Inflammatory macrophage treated with lipopolysaccharide for 4 hours (primary cell): ENCODE results near the gene AHNAK2.
"Not testable (repeated sequence)": the region's sequence is repeated elsewhere in the genome, so short reads cannot be mapped to it uniquely, and the experiment has no call there.

Source experiments
- DNase-seq: peaks from one replicate; pipeline ENCODE4 v3.0.0-alpha.2; 2020

The AHNAK2 gene

DNA sequence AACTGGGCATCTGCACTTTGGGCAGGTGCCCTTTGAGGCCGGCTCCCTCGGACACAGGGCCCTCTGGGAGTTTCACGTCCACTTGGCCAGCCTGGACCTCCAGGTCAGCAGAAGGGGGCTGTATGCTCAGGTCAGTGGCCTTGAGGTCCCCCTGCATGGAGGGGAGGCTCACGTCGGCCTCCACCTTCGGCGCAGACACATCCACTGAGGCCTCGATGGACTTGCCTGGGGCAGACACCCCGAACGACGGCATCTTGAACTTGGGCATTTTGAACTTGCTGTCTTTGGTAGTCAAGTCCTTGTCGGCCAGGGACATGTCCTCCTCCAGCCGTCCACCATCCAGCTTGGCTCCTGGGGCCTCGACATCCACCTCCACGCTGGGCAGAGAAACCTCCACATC lies 27.5 kb downstream of the AHNAK2 start:
- not testable (repeated sequence) for DNase-seq

DNA sequence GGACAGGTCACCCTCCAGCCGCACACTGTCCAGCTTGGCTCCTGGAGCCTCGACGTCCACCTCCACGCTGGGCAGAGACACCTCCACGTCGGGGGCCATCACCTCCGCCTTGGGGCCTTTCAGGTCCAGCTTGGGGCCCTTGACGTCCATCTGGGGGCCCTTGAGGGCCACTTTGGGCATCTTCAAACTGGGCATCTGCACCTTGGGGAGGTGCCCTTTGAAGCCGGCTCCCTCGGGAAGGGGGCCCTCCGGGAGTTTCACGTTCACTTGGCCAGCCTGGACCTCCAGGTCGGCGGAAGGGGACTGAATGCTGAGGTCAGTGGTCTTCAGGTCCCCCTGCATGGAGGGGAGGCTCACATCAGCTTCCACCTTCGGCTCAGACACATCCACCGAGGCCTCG lies 28.2 kb downstream of the AHNAK2 start:
- DNase-seq, result no peak

DNA sequence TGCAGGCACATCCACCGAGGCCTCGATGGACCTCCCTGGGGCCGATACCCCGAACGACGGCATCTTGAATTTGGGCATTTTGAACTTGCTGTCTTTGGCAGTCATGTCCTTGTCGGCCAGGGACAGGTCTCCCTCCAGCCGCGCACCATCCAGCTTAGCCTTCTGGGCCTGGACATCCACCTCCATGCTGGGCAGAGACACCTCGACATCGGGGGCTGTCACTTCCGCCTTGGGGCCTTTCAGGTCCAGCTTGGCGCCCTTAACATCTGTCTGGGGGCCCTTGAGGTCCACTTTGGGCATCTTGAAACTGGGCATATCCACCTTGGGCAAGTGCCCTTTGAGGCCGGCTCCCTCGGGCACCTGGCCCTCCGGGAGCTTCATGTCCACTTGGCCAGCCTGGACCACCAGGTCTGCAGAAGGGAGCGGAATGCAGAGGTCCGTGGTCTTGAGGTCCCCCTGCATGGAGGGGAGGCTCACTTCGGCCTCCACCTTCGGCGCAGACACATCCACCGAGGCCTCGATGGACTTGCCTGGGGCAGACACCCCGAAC lies 28.7 kb downstream of the AHNAK2 start:
- DNase-seq, result not testable (repeated sequence)

DNA sequence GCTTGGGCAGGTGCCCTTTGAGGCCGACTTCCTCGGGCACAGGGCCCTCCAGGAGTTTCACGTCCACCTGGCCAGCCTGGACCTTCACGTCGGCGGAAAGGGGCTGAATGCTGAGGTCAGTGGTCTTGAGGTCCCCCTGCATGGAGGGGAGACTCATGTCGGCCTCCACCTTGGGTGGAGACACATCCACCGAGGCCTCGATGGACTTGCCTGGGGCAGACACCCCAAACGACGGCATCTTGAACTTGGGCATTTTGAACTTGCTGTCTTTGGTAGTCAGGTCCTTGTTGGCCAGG lies 29.5 kb downstream of the AHNAK2 start:
- no peak for DNase-seq

DNA sequence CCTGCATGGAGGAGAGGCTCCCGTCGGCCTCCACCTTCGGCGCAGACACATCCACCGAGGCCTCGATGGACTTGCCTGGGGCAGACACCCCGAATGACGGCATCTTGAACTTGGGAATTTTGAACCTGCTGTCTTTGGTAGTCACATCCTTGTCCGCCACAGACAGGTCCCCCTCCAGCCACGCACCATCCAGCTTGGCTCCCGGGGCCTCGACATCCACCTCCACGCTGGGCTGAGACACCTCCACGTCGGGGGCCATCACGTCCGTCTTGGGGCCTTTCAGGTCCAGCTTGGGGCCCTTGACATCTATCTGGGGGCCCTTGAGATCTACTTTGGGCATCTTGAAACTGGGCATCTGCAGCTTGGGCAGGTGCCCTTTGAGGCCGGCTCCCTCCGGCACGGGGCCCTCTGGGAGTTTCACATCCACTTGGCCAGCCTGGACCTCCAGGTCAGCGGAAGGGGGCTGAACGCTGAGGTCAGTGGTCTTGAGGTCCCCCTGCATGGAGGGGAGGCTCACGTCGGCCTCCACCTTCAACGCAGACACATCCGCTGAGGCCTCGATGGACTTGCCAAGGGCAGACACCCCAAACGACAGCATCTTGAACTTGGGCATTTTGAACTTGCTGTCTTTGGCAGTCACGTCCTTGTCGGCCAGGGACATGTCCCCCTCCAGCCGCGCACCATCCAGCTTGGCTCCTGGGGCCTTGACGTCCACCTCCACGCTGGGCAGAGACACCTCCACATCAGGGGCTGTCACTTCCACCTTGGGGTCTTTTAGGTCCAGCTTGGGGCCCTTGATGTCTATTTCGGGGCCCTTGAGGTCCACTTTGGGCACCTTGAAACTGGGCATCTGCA lies 30.1 kb downstream of the AHNAK2 start:
- not testable (repeated sequence) for DNase-seq

DNA sequence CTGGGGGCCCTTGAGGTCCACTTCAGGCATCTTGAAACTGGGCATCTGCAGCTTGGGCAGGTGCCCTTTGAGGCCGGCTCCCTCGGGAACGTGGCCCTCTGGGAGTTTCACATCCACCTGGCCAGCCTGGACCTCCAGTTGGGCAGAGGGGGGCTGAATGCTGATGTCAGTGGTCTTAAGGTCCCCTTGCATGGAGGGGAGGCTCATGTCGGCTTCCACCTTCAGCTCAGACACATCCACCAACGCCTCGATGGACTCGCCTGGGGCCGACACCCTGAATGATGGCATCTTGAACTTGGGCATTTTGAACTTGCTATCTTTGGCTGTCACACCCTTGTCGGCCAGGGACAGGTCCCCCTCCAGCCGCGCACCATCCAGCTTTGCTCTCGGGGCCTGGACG lies 31.0 kb downstream of the AHNAK2 start:
- not testable (repeated sequence) for DNase-seq

DNA sequence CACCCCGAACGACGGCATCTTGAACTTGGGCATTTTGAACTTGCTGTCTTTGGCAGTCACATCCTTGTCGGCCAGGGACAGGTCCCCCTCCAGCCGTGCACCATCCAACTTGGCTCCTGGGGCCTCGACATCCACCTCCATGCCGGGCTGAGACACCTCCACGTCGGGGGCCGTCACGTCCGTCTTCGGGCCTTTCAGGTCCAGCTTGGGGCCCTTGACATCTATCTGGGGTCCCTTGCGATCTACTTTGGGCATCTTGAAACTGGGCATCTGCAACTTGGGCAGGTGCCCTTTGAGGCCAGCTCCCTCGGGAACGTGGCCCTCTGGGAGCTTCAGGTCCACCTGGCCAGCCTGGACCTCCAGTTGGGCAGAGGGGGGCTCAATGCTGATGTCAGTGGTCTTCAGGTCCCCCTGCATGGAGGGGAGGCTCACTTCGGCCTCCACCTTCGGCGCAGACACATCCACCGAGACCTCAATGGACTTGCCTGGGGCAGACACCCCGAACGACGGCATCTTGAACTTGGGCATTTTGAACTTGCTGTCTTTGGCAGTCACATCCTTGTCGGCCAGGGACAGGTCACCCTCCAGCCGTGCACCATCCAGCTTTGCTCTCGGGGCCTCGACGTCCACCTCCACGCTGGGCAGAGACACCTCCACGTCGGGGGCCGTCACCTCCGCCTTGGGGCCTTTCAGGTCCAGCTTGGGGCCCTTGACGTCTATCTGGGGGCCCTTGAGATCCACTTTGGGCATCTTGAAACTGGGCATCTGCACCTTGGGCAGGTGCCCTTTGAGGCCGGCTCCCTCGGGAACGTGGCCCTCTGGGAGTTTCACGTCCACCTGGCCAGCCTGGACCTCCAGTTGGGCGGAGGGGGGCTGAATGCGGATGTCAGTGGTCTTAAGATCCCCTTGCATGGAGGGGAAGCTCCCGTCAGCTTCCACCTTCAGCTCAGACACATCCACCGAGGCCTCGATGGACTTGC lies 31.9 kb downstream of the AHNAK2 start:
- not testable (repeated sequence) for DNase-seq

DNA sequence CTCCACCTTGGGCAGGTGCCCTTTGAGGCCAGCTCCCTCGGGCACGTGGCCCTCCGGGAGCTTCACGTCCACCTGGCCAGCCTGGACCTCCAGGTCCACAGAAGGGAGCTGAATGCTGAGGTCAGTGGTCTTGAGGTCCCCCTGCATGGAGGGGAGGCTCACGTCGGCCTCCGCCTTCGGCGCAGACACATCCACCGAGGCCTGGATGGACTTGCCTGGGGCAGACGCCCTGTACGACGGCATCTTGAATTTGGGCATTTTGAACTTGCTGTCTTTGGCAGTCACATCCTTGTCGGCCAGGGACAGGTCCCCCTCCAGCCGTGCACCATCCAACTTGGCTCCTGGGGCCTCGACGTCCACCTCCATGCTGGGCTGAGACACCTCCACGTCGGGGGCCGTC lies 32.9 kb downstream of the AHNAK2 start:
- DNase-seq, result not testable (repeated sequence)

DNA sequence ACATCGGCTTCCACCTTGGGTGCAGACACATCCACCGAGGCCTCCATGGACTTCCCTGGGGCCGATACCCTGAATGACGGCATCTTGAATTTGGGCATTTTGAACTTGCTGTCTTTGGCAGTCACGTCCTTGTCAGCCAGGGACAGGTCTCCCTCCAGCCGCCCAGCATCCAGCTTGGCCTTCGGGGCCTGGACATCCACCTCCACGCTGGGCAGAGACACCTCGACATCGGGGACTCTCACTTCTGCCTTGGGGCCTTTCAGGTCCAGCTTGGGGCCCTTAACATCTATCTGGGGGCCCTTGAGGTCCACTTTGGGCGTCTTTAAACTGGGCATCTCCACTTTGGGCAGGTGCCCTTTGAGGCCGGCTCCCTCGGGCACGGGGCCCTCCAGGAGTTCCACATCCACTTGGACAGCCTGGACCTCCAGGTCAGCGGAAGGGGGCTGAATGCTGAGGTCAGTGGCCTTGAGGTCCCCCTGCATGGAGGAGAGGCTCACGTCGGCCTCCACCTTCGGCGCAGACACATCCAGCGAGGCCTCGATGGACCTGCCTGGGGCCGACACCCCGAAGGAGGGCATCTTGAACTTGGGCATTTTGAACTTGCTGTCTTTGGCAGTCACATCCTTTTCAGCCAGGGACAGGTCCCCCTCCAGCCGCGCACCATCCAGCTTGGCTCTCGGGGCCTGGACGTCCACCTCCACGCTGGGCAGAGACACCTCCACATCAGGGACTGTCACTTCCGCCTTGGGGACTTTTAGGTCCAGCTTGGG lies 33.6 kb downstream of the AHNAK2 start:
- DNase-seq, result not testable (repeated sequence)

DNA sequence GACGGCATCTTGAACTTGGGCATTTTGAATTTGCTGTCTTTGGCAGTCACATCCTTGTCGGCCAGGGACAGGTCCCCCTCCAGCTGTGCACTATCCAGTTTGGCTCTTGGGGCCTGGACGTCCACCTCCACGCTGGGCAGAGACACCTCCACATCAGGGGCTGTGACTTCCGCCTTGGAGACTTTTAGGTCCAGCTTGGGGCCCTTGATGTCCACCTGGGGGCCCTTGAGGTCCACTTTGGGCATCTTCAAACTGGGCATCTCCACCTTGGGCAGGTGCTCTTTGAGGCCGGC lies 34.2 kb downstream of the AHNAK2 start:
- DNase-seq, result not testable (repeated sequence)

DNA sequence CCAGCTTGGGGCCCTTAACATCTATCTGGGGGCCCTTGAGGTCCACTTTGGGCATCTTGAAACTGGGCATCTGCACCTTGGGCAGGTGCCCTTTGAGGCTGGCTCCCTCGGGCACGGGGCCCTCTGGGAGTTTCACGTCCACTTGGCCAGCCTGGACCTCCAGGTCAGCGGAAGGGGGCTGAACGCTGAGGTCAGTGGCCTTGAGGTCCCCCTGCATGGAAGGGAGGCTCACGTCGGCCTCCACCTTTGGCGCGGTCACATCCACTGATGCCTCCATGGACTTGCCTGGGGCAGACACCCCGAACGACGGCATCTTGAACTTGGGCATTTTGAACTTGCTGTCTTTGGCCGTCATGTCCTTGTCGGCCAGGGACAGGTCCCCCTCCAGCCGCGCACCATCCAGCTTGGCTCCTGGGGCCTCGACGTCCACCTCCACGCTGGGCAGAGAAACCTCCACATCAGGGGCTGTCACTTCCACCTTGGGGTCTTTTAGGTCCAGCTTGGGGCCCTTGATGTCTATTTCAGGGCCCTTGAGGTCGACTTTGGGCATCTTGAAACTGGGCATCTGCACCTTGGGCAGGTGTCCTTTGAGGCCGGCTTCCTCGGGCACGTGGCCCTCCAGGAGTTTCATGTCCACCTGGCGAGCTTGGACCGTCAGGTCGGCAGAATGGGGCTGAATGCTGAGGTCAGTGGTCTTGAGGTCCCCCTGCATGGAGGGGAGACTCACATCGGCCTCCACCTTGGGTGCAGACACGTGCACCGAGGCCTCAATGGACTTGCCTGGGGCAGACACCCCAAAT lies 34.8 kb downstream of the AHNAK2 start:
- not testable (repeated sequence) for DNase-seq

DNA sequence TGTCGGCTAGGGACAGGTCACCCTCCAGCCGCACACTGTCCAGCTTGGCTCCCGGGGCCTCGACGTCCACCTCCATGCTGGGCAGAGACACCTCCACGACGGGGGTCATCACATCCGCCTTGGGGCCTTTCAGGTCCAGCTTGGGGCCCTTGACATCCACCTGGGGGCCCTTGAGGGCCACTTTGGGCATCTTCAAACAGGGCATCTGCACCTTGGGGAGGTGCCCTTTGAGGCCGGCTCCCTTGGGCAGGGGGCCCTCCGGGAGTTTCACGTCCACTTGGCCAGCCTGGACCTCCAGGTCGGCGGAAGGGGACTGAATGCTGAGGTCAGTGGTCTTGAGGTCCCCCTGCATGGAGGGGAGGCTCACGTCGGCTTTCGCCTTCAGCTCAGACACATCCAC lies 35.6 kb downstream of the AHNAK2 start:
- DNase-seq, result no peak

DNA sequence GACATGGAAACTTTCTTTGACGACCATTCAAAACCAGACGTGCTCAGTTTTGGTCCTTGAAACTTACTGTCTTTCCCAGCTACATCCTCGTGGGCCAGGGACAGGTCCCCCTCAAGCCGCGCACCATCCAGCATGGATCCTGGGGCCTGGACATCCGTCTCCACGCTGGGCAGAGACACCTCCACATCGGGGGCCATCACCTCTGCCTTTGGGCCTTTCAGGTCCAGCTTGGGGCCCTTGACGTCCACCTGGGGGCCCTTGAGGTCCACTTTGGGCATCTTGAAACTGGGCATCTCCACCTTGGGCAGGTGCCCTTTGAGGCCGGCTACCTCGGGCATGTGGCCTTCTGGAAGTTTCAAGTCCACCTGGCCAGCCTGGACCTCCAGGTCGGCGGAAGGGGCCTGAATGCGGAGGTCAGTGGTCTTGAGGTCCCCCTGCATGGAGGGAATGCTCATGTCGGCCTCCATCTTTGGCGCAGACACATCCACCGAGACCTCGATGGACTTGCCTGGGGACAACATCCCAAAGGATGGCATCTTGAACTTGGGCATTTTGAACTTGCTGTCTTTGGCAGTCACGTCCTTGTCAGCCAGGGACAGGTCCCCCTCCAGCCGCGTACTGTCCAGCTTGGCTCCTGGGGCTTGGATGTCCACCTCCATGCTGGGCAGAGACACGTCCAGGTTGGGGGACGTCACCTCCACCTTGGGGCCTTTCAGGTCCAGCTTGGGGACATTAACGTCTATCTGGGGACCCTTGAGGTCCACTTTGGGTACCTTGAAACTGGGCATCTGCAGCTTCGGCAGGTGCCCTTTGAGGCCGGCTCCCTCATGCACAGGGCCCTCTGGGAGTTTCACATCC lies 36.4 kb downstream of the AHNAK2 start:
- no peak for DNase-seq

DNA sequence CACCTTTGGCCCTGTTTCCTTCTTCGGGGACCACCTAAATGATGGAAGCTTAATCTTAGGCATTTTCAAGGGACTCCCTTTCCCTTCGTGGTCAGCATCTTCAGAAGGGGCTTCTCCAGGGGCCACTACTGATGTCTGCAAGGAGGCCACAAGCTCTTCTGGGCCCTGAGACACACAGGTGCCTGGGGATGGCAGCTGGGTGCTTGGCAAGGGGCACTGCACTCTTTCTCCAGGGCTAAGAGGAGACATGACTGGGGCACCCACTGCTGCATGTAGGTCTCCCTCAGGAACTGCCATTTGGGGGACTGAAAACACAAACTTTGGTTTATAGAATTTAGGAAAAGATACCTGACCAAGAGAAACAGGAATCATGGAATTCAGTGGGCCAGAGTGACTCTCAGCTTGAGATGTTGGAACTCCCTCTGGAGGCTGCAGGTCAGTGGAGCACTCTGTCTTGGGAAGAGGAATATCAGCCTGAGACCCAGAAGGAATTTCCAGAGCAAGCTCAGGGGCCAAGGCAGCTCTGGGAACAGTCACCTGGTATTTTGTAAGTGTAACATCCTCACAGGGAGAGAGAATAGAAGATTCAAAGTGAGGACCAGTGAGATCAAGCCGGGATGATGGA lies 37.5 kb downstream of the AHNAK2 start:
- no peak for DNase-seq

DNA sequence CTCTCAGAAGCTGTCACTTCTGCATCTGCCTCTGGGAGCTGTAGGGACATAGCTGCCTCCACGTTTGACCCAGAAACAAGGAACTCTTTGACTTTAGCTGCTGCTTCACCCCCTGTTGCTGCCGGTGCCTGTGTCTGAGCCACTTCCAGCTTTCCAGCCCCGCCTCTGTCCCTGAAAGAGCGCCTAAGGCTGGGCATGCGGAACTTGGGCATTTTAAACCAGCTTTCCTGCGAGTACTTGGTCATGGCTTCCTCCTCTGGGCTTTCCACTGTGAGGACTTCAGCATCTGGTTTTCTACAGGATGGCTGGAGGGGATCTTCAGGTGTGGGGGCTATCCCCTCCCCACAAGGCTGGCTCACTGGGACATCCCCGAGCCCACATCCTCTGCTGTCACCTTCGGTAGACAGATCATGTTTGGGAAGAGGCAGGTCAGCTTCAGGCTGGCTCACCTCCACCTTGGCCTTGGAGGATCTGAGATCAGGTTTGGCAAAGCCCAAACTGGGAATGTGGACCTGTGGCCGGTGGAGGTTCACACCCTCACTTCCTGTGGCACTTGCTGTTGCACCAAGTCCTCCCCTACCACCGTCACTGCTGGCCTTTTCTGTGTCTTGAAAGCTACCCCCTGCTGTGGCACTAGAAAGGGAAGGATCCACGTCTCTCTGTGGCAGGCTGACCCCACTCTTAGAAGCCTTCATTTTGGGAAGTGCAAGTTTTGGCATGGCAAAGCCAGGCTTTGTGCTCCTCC lies 38.3 kb downstream of the AHNAK2 start:
- no peak for DNase-seq

DNA sequence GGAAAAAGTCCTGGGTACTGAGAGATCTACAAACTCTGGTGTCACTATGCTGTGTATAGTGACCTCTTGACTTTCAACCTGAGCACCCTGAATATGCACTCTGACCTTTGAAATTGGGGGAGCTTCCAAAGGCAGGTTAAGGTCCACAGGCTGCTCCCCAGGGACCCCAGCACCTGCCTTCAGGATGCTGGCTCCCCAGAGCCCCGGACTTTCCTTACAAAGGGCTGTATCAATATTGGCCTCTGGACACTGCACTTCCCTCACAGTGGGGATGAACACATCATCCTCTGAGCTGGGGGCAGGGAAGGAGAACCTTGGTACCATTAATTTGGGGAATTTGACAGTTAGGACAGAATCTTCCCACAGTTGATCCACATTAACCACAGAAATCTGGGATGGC lies 39.2 kb downstream of the AHNAK2 start:
- DNase-seq, result no peak

DNA sequence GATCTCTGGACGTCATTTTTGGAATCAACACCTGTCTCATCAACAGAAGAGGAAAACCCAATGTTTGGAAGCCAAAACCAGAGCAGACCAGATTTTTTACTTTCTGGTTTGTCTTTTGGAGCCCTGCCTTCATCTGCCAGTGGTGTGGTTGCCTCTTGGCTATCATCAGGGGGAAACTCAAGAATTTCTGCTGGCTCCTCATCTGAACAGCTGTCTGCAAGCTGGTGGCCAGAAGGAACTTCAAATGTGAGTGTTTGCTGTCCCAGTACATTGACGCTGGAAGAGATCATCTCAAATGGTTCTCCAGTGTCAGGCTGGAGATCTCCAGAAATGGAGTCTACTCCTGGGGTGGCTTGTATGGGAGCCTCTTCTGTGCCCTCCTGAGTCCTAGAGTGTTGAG lies 39.7 kb downstream of the AHNAK2 start:
- DNase-seq, result no peak

DNA sequence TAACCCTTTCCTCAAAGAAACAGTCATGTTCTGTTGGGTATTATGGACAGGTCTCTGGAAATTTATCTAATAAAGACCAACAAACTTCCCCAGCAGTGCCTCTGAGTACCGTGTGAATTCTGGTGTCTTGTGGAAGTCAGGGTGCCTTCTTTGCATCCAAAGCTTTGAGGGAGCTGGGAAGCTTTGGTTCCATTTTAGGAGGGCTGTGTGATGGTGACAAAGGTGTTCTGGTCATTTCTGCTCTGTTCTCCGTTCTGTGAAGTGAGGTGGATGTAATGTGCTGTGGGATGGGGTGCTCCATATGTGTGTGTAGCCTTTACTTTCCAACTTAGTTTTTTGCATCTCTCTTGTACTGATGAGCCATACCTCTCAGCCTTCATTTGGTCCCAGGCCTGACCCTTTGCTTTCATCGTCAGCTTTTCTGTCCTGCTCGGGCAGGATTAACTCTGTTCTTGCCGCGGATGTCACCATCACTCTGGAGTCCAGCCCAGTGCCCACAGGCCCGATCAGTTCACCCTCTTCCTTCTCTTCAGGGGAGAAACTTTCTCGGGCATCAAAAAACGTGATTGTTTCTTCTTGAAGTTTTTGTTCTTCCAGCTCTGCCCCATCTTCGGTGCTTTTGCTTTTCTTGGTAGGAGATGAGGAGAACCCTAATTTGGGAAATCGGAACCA lies 40.3 kb downstream of the AHNAK2 start:
- DNase-seq, result no peak

DNA sequence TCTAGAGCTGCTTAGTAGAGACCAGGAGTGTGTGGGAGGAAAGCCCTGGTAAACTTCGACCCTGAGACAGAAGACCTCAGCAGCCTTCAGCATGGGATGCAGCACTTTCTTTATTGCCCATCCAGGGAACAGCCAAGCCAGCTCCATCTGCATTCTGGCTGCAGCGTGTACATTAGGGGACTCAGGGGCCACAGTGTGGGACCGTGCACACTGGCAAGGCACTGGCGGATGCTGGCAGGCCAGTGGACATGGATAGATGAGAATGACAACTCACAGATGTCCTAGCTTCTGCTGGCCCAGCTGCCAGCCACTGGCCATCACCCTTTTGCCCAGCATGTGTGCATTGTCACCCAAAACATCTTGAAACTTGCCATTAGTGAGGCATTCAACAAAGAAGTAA lies 41.0 kb downstream of the AHNAK2 start:
- no peak for DNase-seq
